Right forelimb (tissue), 1 donor: Measurements from ENCODE around the gene AOPEP.
"Not testable (repeated sequence)": the region's sequence is repeated elsewhere in the genome, so short reads cannot be mapped to it uniquely, and the experiment has no call there.

ENCODE experiments used
- DNase-seq: peaks from one replicate; pipeline ENCODE4 v3.0.0-alpha.2; 2018

AOPEP gene

GRCh38 chr9:94872891-94873511 lies 146.5 kb downstream of the AOPEP start:
- no peak for DNase-seq

- DNase-seq, result no peak
These were observed 147.8 kb downstream of the AOPEP start for GRCh38 chr9:94874316-94874715.

- DNase-seq, result no peak
These were observed 149.0 kb downstream of the AOPEP start for GRCh38 chr9:94875300-94876020.

GRCh38 chr9:94878804-94879203 lies 152.3 kb downstream of the AOPEP start:
- DNase-seq, result not testable (repeated sequence)

GRCh38 chr9:94879230-94879629 lies 152.7 kb downstream of the AOPEP start:
- no peak for DNase-seq

- no peak for DNase-seq
These were observed 154.5 kb downstream of the AOPEP start for GRCh38 chr9:94881023-94881422.

GRCh38 chr9:94881454-94881853 lies 155.0 kb downstream of the AOPEP start:
- no peak for DNase-seq

- no peak for DNase-seq
These were observed 155.4 kb downstream of the AOPEP start for GRCh38 chr9:94881940-94882339.

GRCh38 chr9:94882966-94883641 lies 156.6 kb downstream of the AOPEP start:
- DNase-seq, result no peak

GRCh38 chr9:94885854-94886447 lies 159.5 kb downstream of the AOPEP start:
- DNase-seq, result no peak

- DNase-seq, result no peak
These were observed 161.2 kb downstream of the AOPEP start for GRCh38 chr9:94887721-94888120.

- DNase-seq, result no peak
These were observed 162.3 kb downstream of the AOPEP start for GRCh38 chr9:94888775-94889174.

GRCh38 chr9:94889628-94890027 lies 163.1 kb downstream of the AOPEP start:
- DNase-seq, result no peak

GRCh38 chr9:94891183-94891582 lies 164.7 kb downstream of the AOPEP start:
- DNase-seq, result no peak

GRCh38 chr9:94892675-94893074 lies 166.2 kb downstream of the AOPEP start:
- no peak for DNase-seq

GRCh38 chr9:94894094-94894699 lies 167.7 kb downstream of the AOPEP start:
- no peak for DNase-seq

- no peak for DNase-seq
These were observed 169.2 kb downstream of the AOPEP start for GRCh38 chr9:94895668-94896067.

GRCh38 chr9:94896512-94896911 lies 170.0 kb downstream of the AOPEP start:
- DNase-seq, result no peak

GRCh38 chr9:94899464-94900221 lies 173.1 kb downstream of the AOPEP start:
- no peak for DNase-seq

GRCh38 chr9:94900222-94901018 lies 173.9 kb downstream of the AOPEP start:
- DNase-seq, result no peak

GRCh38 chr9:94901019-94901363 lies 174.5 kb downstream of the AOPEP start:
- DNase-seq, result no peak

- DNase-seq, result no peak
These were observed 177.5 kb downstream of the AOPEP start for GRCh38 chr9:94903961-94904421.
